Upper lobe of left lung (tissue), 4 donors: ENCODE measurements around the gene SIX5.

ENCODE experiments used
- CTCF ChIP-seq, 6 experiments: fragments of 450-650 bp in 4 of 6; fragments of 200-600 bp in 2 of 6; sonication (generic) in 2 of 6; IDR thresholded peaks; one replicate each; pipeline ENCODE4 v1.5.1; 2016 to 2019; ENCODE audit warnings: antibody characterized with exemption in 6 of 6
- POLR2A ChIP-seq, 4 donors: fragments of 450-650 bp; IDR thresholded peaks; one replicate each; pipeline ENCODE4 v1.5.1; 2016 to 2017; ENCODE audit warnings: antibody characterized with exemption in 4 of 4, mild to moderate bottlenecking in 2 of 4
- POLR2AphosphoS5 ChIP-seq, 2 donors: sonication (generic); formaldehyde crosslinking; IDR thresholded peaks; one replicate each; pipeline ENCODE4 v1.5.1; 2017; ENCODE audit warnings: antibody characterized with exemption in 2 of 2

- TF ChIP-seq POLR2A (IDR thresholded peaks at IDR 0.05) (no peak), CTCF (IDR thresholded peaks at IDR 0.05) (no peak), POLR2AphosphoS5 (IDR thresholded peaks at IDR 0.05) (no peak)
These were observed 20.2 kb upstream of the SIX5 start for GRCh38 chr19:45789035-45789786.
